Endothelial cell of umbilical vein (primary cell): ENCODE measurements around the gene NOXA1. TPM values are rescaled to one million over a fixed set of nuclear protein-coding genes. Genes with fewer than 3 reads are reported as not detected.

Source experiments
- BruUV-seq: library from RNA; stranded (reverse); fragments of 400-500 nt; replicated peaks from 2 replicates; lab custom pipeline; 2021; lab: Mats Ljungman, UMichigan
- CTCF ChIA-PET: fragments of 300-600, 350-600 bp; sonication (Branson Sonifier 250); formaldehyde crosslinking; loops from one replicate; lab custom pipeline; 2021; ENCODE audit warnings: antibody characterized with exemption, inconsistent platforms; lab: Charles Lee
- POLR2A ChIA-PET: fragments of 300-600, 350-600 bp; sonication (Branson Sonifier 250); formaldehyde crosslinking; loops from one replicate; lab custom pipeline; 2021; ENCODE audit warnings: antibody characterized with exemption, inconsistent platforms; lab: Charles Lee
- DNase-seq: peaks from one replicate; pipeline ENCODE4 v3.0.0-alpha.2; 2011; ENCODE audit warnings: low read depth, low spot score
- FAIRE-seq: peaks from 2 replicates; lab custom pipeline; 2011; peaks lifted over from hg19 to GRCh38; lab: Jason Lieb, UNC
- H2AFZ ChIP-seq: 2 replicates; pipeline ENCODE4 v1.6.0; 2012; ENCODE audit warnings: low read depth, low read length, control low read depth, inconsistent platforms
- H3K27ac ChIP-seq: 2 replicates; pipeline ENCODE4 v1.5.1; 2011; ENCODE audit warnings: low read depth, mild to moderate bottlenecking, control low read depth, low read length, moderate library complexity; ENCODE audit not compliant: insufficient read depth
- H3K27me3 ChIP-seq, 2 experiments: 2 replicates each; pipeline versions ENCODE4 v1.6.0 to v1.6.1; 2011; ENCODE audit warnings: low read length in 2 of 2, mixed read lengths in 1 of 2; ENCODE audit not compliant: control insufficient read depth in 2 of 2, insufficient read depth in 2 of 2
- H3K36me3 ChIP-seq, 2 experiments: 2 replicates in 1 of 2; 3 replicates in 1 of 2; pipeline ENCODE4 v1.5.1; 2011; ENCODE audit warnings: low read length in 2 of 2, mild to moderate bottlenecking in 1 of 2, moderate library complexity in 1 of 2; ENCODE audit not compliant: control insufficient read depth in 2 of 2, insufficient read depth in 2 of 2; ENCODE audit errors: extremely low read depth in 1 of 2
- H3K4me1 ChIP-seq: 3 replicates; pipeline ENCODE4 v1.5.1; 2011; ENCODE audit warnings: mild to moderate bottlenecking, low read length; ENCODE audit not compliant: control insufficient read depth, insufficient read depth; ENCODE audit errors: extremely low read depth
- H3K4me2 ChIP-seq: 2 replicates; pipeline ENCODE4 v1.6.1; 2011; ENCODE audit warnings: low read length, control low read depth, mixed read lengths; ENCODE audit not compliant: insufficient read depth
- H3K4me3 ChIP-seq, 3 experiments: fragments of 200-600 bp in 1 of 3; sonication (generic), shearing (Covaris generic) in 1 of 3; replicated peaks in 1 of 3; 2 replicates each; pipeline ENCODE4 v1.5.1; 2011 to 2016; ENCODE audit warnings: control low read depth in 3 of 3, low read length in 3 of 3, mild to moderate bottlenecking in 2 of 3, inconsistent platforms in 1 of 3, low read depth in 1 of 3, moderate library complexity in 1 of 3; ENCODE audit not compliant: insufficient read depth in 1 of 3
- H3K79me2 ChIP-seq: 2 replicates; pipeline ENCODE4 v1.6.0; 2012; ENCODE audit warnings: low read length, inconsistent platforms; ENCODE audit not compliant: control insufficient read depth, insufficient read depth
- H3K9ac ChIP-seq: replicated peaks from 2 replicates; pipeline ENCODE3; 2011; ENCODE audit warnings: low read length, control low read depth; ENCODE audit not compliant: insufficient read depth; ENCODE audit errors: extremely low read depth
- H3K9me1 ChIP-seq: replicated peaks from 3 replicates; pipeline ENCODE4 v1.6.0; 2011; ENCODE audit warnings: mild to moderate bottlenecking, low read length; ENCODE audit not compliant: control insufficient read depth, insufficient read depth; ENCODE audit errors: extremely low read depth
- H3K9me3 ChIP-seq: replicated peaks from 2 replicates; pipeline ENCODE4 v1.5.1; 2012; ENCODE audit warnings: low read length, inconsistent platforms; ENCODE audit not compliant: control insufficient read depth, insufficient read depth
- H4K20me1 ChIP-seq: replicated peaks from 2 replicates; pipeline ENCODE3; 2011; ENCODE audit warnings: mild to moderate bottlenecking, low read length; ENCODE audit not compliant: control insufficient read depth, insufficient read depth; ENCODE audit errors: extremely low read depth
- CTCF ChIP-seq, 2 donors: IDR thresholded peaks; 1 replicate in 1 of 2; 2 replicates in 1 of 2; pipeline ENCODE4 v1.5.1; 2011; ENCODE audit warnings: low read length in 2 of 2, mild to moderate bottlenecking in 2 of 2, moderate library complexity in 2 of 2, control low read depth in 1 of 2, inconsistent platforms in 1 of 2, low read depth in 1 of 2; ENCODE audit not compliant: insufficient read depth in 1 of 2; ENCODE audit errors: extremely low read depth in 1 of 2
- EZH2 ChIP-seq: IDR thresholded peaks from 2 replicates; pipeline ENCODE4 v1.6.1; 2012; ENCODE audit warnings: borderline replicate concordance, low read depth, mild to moderate bottlenecking, moderate library complexity, low read length, inconsistent platforms; ENCODE audit not compliant: severe bottlenecking
- FOS ChIP-seq: IDR thresholded peaks from 2 replicates; pipeline ENCODE4 v1.6.1; 2011; ENCODE audit warnings: mild to moderate bottlenecking, low read length, moderate library complexity, borderline replicate concordance; ENCODE audit not compliant: insufficient read depth
- GATA2 ChIP-seq: IDR thresholded peaks from 2 replicates; pipeline ENCODE4 v1.7.0; 2011; ENCODE audit warnings: low read depth, mild to moderate bottlenecking, moderate library complexity, mixed read lengths, low read length; ENCODE audit not compliant: insufficient read length, insufficient read depth
- MAX ChIP-seq: IDR thresholded peaks from 2 replicates; pipeline ENCODE4 v1.6.1; 2011; ENCODE audit not compliant: insufficient read depth, insufficient read length
- MYC ChIP-seq: IDR thresholded peaks from one replicate; pipeline ENCODE4 v1.6.1; 2011; ENCODE audit warnings: mild to moderate bottlenecking, low read depth, low read length
- POLR2A ChIP-seq: IDR thresholded peaks from 2 replicates; pipeline ENCODE4 v1.6.1; 2012; ENCODE audit warnings: low read depth, mild to moderate bottlenecking, control low read depth, low read length
- POLR2AphosphoS5 ChIP-seq: IDR thresholded peaks from 2 replicates; pipeline ENCODE4 v1.6.1; 2012; ENCODE audit warnings: low read depth, mild to moderate bottlenecking, control low read depth, low read length, moderate library complexity; ENCODE audit not compliant: insufficient read depth
- dilution Hi-C: fragments of 300-500 bp; cut with MboI; formaldehyde crosslinking; loops from one replicate; pipeline ENCODE4 v1.15.0; 2019; ENCODE audit warnings: low sequenced_read_pairs; ENCODE audit not compliant: extremely low pct_ligation_motif_present
- intact Hi-C: fragments of 100-400 bp; cut with micrococcal nuclease; formaldehyde crosslinking; loops from one replicate; pipeline ENCODE4 v1.10.0; 2022
- polyA plus RNA-seq, 4 experiments: library from polyadenylated mRNA; depleted of rRNA in 3 of 4; stranded (reverse) in 3 of 4; unstranded in 1 of 4; fragments of >200 nt; gene quantifications; 2 replicates each; pipeline versions ENCODE4 v1.2.1 to v1.2.3, GENCODE V29; 2011 to 2012; ENCODE audit warnings: missing spikeins in 1 of 4
- total RNA-seq: library from RNA; stranded (reverse); gene quantifications from 2 replicates; pipeline ENCODE4 v1.2.3, GENCODE V29; 2021

NOXA1 gene
- total and polyA plus RNA-seq, 2 donors (not counting 3 experiments of a cell fraction or from before 2014, with no cell fraction given) = 0.40 to 0.91 TPM

- Histone ChIP-seq H3K9ac (no peak overlapping the region), H3K9me3 (no peaks in the 10 kb centered on the region), H3K4me3 (no peak overlapping the region), H3K27me3 (no peaks in the 10 kb centered on the region), H3K79me2 (peaks cover 4% of the 10 kb centered on the region), H3K4me1 (peaks cover 4% of the 10 kb centered on the region), H2AFZ (no peak overlapping the region), H3K4me2 (no peak overlapping the region), H4K20me1 (no peaks in the 10 kb centered on the region), H3K9me1 (no peaks in the 10 kb centered on the region), H3K36me3 (no peaks in the 10 kb centered on the region), H3K27ac (no peak overlapping the region)
- no TSS peak for BruUV-seq
- no peak for TF ChIP-seq EZH2
- no peak for TF ChIP-seq MAX
- TF ChIP-seq GATA2 = no peak
- TF ChIP-seq MYC = no peak
- dilution Hi-C loops = no loop called here
- POLR2A ChIA-PET = no interaction called here
- CTCF ChIA-PET = interaction anchor here (0.6 to 1.2 kb wide), 2 partner anchors 72 to 110 kb away, joined by 3 to 4 read pairs; no protein-coding TSS in a partner anchor
- intact Hi-C loops = no loop called here
- FAIRE-seq = no peak
- DNase-seq = no peak
Observed at GRCh38 chr9:137462986-137463930, 40.1 kb downstream of the NOXA1 start.

GRCh38 chr9:137463931-137464290 is 40.7 kb downstream of the NOXA1 start:
- H3K4me2 ChIP-seq = no peak overlapping the region
- no peaks in the 10 kb centered on the region for H3K9me3 ChIP-seq
- CTCF ChIA-PET = interaction anchor here (0.6 kb wide), 1 partner anchor 110 kb away, joined by 4 read pairs; no protein-coding TSS in a partner anchor
- POLR2A ChIA-PET = no interaction called here
- H3K9ac ChIP-seq = no peak overlapping the region
- no peak for TF ChIP-seq MYC
- TF ChIP-seq EZH2 = no peak
- no peak for TF ChIP-seq POLR2AphosphoS5
- TF ChIP-seq FOS = no peak
- no peak for TF ChIP-seq MAX
- no peak for TF ChIP-seq GATA2
- no peak for TF ChIP-seq POLR2A
- TF ChIP-seq CTCF (IDR thresholded peaks at IDR 0.05; ENCODE audit: extremely low read depth in 1 of 2, insufficient read depth in 1 of 2, low read depth in 1 of 2, low read length in 2 of 2) = no peak
- no peak overlapping the region for H2AFZ ChIP-seq
- no peak overlapping the region for H3K4me3 ChIP-seq
- DNase-seq = no peak
- intact Hi-C loops (no loop called here), dilution Hi-C loops (no loop called here)
- H3K4me1 ChIP-seq = no peaks in the 10 kb centered on the region
- no peaks in the 10 kb centered on the region for H3K36me3 ChIP-seq
- H4K20me1 ChIP-seq = no peaks in the 10 kb centered on the region
- no peak for FAIRE-seq
- H3K9me1 ChIP-seq = no peaks in the 10 kb centered on the region
- H3K79me2 ChIP-seq = no peaks in the 10 kb centered on the region
- no TSS peak for BruUV-seq
- no peaks in the 10 kb centered on the region for H3K27me3 ChIP-seq
- H3K27ac ChIP-seq = no peak overlapping the region
